GM12878 (cell line): Measurements from ENCODE around the gene SECISBP2. TPM values are rescaled to one million over a fixed set of nuclear protein-coding genes. Genes with fewer than 3 reads are reported as not detected.

ENCODE experiments used
- BCL11A ChIP-seq: IDR thresholded peaks from 2 replicates; pipeline ENCODE4 v1.6.1; 2011; ENCODE audit warnings: low read depth, low read length
- E4F1 ChIP-seq: fragments of 450-650 bp; IDR thresholded peaks from 2 replicates; pipeline ENCODE4 v1.6.1; 2018; ENCODE audit warnings: borderline replicate concordance, mild to moderate bottlenecking; ENCODE audit not compliant: partially characterized antibody
- HDAC2 ChIP-seq: fragments of 200-600 bp; sonication (generic); IDR thresholded peaks from 2 replicates; pipeline ENCODE4 v1.6.1; 2017
- RELA ChIP-seq: fragments of 450-650 bp; IDR thresholded peaks from 2 replicates; pipeline ENCODE4 v1.8.0; 2014; ENCODE audit warnings: borderline replicate concordance; ENCODE audit not compliant: partially characterized antibody
- RUNX3 ChIP-seq: IDR thresholded peaks from 2 replicates; pipeline ENCODE4 v1.6.1; 2012; ENCODE audit warnings: low read length, inconsistent platforms
- SMAD1 ChIP-seq: fragments of 450-650 bp; IDR thresholded peaks from 2 replicates; pipeline ENCODE4 v1.6.1; 2018; ENCODE audit warnings: mild to moderate bottlenecking, low read depth; ENCODE audit not compliant: partially characterized antibody
- SPI1 ChIP-seq: IDR thresholded peaks from 2 replicates; pipeline ENCODE4 v1.6.1; 2011; ENCODE audit warnings: low read depth, mild to moderate bottlenecking, low read length, moderate library complexity, borderline replicate concordance; ENCODE audit not compliant: insufficient read depth
- STAT1 ChIP-seq: fragments of 450-650 bp; conservative IDR thresholded peaks from 2 replicates; pipeline ENCODE4 v1.6.1; 2014; ENCODE audit warnings: antibody characterized with exemption, mild to moderate bottlenecking
- YY1 ChIP-seq: IDR thresholded peaks from 2 replicates; pipeline ENCODE4 v1.6.1; 2011; ENCODE audit warnings: low read depth, mild to moderate bottlenecking, low read length
- polyA plus RNA-seq, 11 experiments: library from polyadenylated mRNA; depleted of rRNA in 4 of 11; unstranded in 6 of 11; stranded (reverse) in 5 of 11; fragments of >200 nt; fragmentation: Nextera tagmentation in 4 of 11; fragmentation: Illumina TruSeq in 1 of 11; extraction: Ambion mirVana in 4 of 11; extraction: Trizol in 1 of 11; gene quantifications; 1 replicate in 1 of 11; 2 replicates in 10 of 11; pipeline versions ENCODE4 v1.2.1 to v1.2.3, GENCODE V29; 2011 to 2016; ENCODE audit warnings: inconsistent platforms in 2 of 11, missing spikeins in 2 of 11, low read depth in 1 of 11
- total RNA-seq, 4 experiments: library from RNA; depleted of rRNA in 3 of 4; stranded (reverse); fragments of >200 nt in 3 of 4; fragmentation: Illumina TruSeq in 1 of 4; extraction: Trizol in 1 of 4; gene quantifications; 2 replicates each; pipeline versions ENCODE4 v1.2.1 to v1.2.3, GENCODE V29; 2013 to 2021
- TF ChIP-seq, protein P1 (sequence below): IDR thresholded peaks from 2 replicates; pipeline ENCODE4 v1.6.1; 2011; ENCODE audit warnings: mild to moderate bottlenecking, low read depth, low read length, moderate library complexity; ENCODE audit not compliant: insufficient replicate concordance

Gene SECISBP2
- total and polyA plus RNA-seq, 10 of the 15 experiments (the other 5 are each of a cell fraction or from before 2014, with no cell fraction given) = 4.6 to 50.5 (median 31.9) TPM

- no peak for TF ChIP-seq E4F1
- no peak for TF ChIP-seq RELA
- no peak for TF ChIP-seq SPI1
- no peak for TF ChIP-seq BCL11A
- TF ChIP-seq STAT1 = no peak
- TF ChIP-seq, protein P1, sequence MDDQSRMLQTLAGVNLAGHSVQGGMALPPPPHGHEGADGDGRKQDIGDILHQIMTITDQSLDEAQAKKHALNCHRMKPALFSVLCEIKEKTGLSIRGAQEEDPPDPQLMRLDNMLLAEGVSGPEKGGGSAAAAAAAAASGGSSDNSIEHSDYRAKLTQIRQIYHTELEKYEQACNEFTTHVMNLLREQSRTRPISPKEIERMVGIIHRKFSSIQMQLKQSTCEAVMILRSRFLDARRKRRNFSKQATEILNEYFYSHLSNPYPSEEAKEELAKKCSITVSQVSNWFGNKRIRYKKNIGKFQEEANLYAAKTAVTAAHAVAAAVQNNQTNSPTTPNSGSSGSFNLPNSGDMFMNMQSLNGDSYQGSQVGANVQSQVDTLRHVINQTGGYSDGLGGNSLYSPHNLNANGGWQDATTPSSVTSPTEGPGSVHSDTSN = no peak
- no peak for TF ChIP-seq HDAC2
- no peak for TF ChIP-seq RUNX3
- no peak for TF ChIP-seq YY1
- TF ChIP-seq SMAD1 = no peak
These were observed 77.8 kb downstream of the SECISBP2 start (continued) for GRCh38 chr9:89395931-89396710.
